Heart right ventricle (tissue), 16 donors: Measurements from ENCODE around the gene HLF. TPM values are rescaled to one million over a fixed set of nuclear protein-coding genes. Genes with fewer than 3 reads are reported as not detected.

Source experiments
- ATAC-seq, 8 donors: fragments of 200-7000 bp; cut with Tn5 transposase; one replicate each; pipeline ENCODE4 v1.9.1; 2020; ENCODE audit warnings: mild to moderate bottlenecking in 8 of 8, moderate library complexity in 8 of 8, moderate number of reproducible peaks in 1 of 8
- DNase-seq, 2 donors: peaks; one replicate each; pipeline ENCODE4 v3.0.0-alpha.2; 2020
- H3K27ac ChIP-seq, 10 donors: fragments of 200-600 bp; sonication (generic) in 2 of 10; one replicate each; pipeline versions ENCODE4 v1.5.0 to v1.8.0; 2020 to 2022; ENCODE audit warnings: mild to moderate bottlenecking in 3 of 10
- H3K27me3 ChIP-seq, 7 donors: fragments of 200-600 bp; one replicate each; pipeline ENCODE4 v1.8.0; 2021 to 2022; ENCODE audit warnings: mild to moderate bottlenecking in 2 of 7
- H3K36me3 ChIP-seq, 9 donors: fragments of 200-600 bp; sonication (generic) in 1 of 9; one replicate each; pipeline versions ENCODE4 v1.5.0 to v1.8.0; 2020 to 2022; ENCODE audit warnings: mild to moderate bottlenecking in 2 of 9
- H3K4me1 ChIP-seq, 9 donors: fragments of 200-600 bp; sonication (generic) in 1 of 9; one replicate each; pipeline versions ENCODE4 v1.5.0 to v1.8.0; 2020 to 2022; ENCODE audit warnings: mild to moderate bottlenecking in 4 of 9
- H3K4me3 ChIP-seq, 10 donors: fragments of 200-600 bp; sonication (generic) in 2 of 10; one replicate each; pipeline versions ENCODE4 v1.5.0 to v1.8.0; 2020 to 2022; ENCODE audit warnings: mild to moderate bottlenecking in 7 of 10, moderate library complexity in 2 of 10
- H3K9me3 ChIP-seq, 11 donors: fragments of 200-600 bp in 10 of 11; sonication (generic) in 2 of 11; one replicate each; pipeline versions ENCODE4 v1.5.0 to v1.8.0; 2013 to 2022; ENCODE audit warnings: mild to moderate bottlenecking in 2 of 11, control low read depth in 1 of 11, moderate library complexity in 1 of 11
- CTCF ChIP-seq, 9 donors: fragments of 200-600 bp; sonication (generic) in 2 of 9; IDR thresholded peaks; one replicate each; pipeline versions ENCODE4 v1.5.0 to v1.8.0; 2021 to 2022; ENCODE audit warnings: antibody characterized with exemption in 9 of 9, mild to moderate bottlenecking in 5 of 9, moderate library complexity in 1 of 9
- WGBS, 2 donors: extraction: QIAGEN DNeasy Blood & Tissue Kit; methylation state at CpG; one replicate each; pipeline ENCODE4 v1.1.7; 2013; ENCODE audit warnings: inconsistent platforms in 1 of 2; 5-methylcytosine and 5-hydroxymethylcytosine counted together
- intact Hi-C, 10 donors: fragments of 100-400 bp; cut with DNase I; formaldehyde crosslinking; loops; one replicate each; pipeline versions ENCODE4 v1.11.1 to v1.14.2; 2022
- polyA plus RNA-seq, 2 donors: library from polyadenylated mRNA; stranded (reverse); fragments of 200-250 nt; gene quantifications; one replicate each; pipeline ENCODE4 v1.2.3, GENCODE V29; 2013
- total RNA-seq, 10 donors: library from RNA; stranded (reverse); fragmentation: NEBNext Ultra II Directional in 3 of 10; extraction: Animal tissue kit (Norgen Biotek cat#: 25700) in 3 of 10; gene quantifications; one replicate each; pipeline versions ENCODE4 v1.2.1 to v1.2.4, GENCODE V29; 2021 to 2023
- donor health status: Arrhythmogenic right ventricular cardiomyopathy.
- donor health status: ischemic (EF 13 %, LVEDD 7.1; RV severe dilation, severe dysfunction).
- donor health status: healthy with polysubstance abuse.
- donor health status: DM: no; HTN: yes; CAD: no.
- donor health status: DM: no; HTN: no; CAD: no.
- donor health status: ischemic (EF 25% LVEDD 6.9; RV normal size, moderate dysfunction).
- donor health status: ischemic (EF 25% LVEDD 5.7; RV mildly dilated, moderate dysfunction).
- donor health status: healthy.
- donor health status: DM: yes; HTN: yes; CAD: no.
- donor health status: Ischemic cardiomyopathy.
- donor health status: ischemic (EF 35%, LVEDD 5.7; RV mildly dilated, moderate dysfunction).
- donor health status: nonischemic (EF 11% LVEDD 7.7; RV severe dilation, severe dysfunction).
- donor health status: DM: yes; HTN: yes; CAD: no.
- donor health status: PGD.
- donor health status: ischemic (EF 29% LVEDD 5.4; RV normal size, mild dysfunction).
- donor health status: nonischemic (EF 23%, LVEDD 6.1; RV moderate dilation, normal function).

The HLF gene
- total and polyA plus RNA-seq, 12 donors: 4.1 to 42.5 (median 30.1) TPM

- Histone ChIP-seq H3K4me3 (no peak overlapping the region), H3K27ac (no peak overlapping the region), H3K27me3 (peaks cover 0 to 26% (median 0%) of the 10 kb centered on the region in 7 donors), H3K36me3 (no peaks in the 10 kb centered on the region), H3K9me3 (no peaks in the 10 kb centered on the region), H3K4me1 (peaks cover 0 to 21% (median 8%) of the 10 kb centered on the region in 9 donors)
- WGBS, 2 donors: 68 to 74% methylated on average over 2 of the region's 2 CpGs
- TF ChIP-seq CTCF (IDR thresholded peaks at IDR 0.05): no peak
- intact Hi-C loops: loop anchor here in 4 of 10 donors (5.0 to 10.0 kb wide), 4 partner anchors 56 to 118 kb away; no protein-coding TSS in a partner anchor
- DNase-seq: no peak
- ATAC-seq: no peak
Measured at GRCh38 chr17:55236316-55236715, 28.4 kb upstream of the HLF start.

GRCh38 chr17:55237268-55237667 lies 27.5 kb upstream of the HLF start:
- ATAC-seq: no peak
- 44 to 46% methylated on average over 6 of the region's 6 CpGs for WGBS, 2 donors
- no peaks in the 10 kb centered on the region for H3K36me3 ChIP-seq
- peaks cover 0 to 21% (median 8%) of the 10 kb centered on the region in 9 donors for H3K4me1 ChIP-seq
- intact Hi-C loops: loop anchor here in 4 of 10 donors (5.0 to 10.0 kb wide), 4 partner anchors 55 to 118 kb away; no protein-coding TSS in a partner anchor
- TF ChIP-seq CTCF (IDR thresholded peaks at IDR 0.05): no peak
- peak overlapping the region in 5 of 10 donors; percentile 67 to 87 (median 72) for H3K27ac ChIP-seq
- peaks cover 0 to 26% (median 0%) of the 10 kb centered on the region in 7 donors for H3K27me3 ChIP-seq
- peak overlapping the region in 1 of 10 donors; percentile 69 for H3K4me3 ChIP-seq
- no peaks in the 10 kb centered on the region for H3K9me3 ChIP-seq
- DNase-seq: no peak

DNA sequence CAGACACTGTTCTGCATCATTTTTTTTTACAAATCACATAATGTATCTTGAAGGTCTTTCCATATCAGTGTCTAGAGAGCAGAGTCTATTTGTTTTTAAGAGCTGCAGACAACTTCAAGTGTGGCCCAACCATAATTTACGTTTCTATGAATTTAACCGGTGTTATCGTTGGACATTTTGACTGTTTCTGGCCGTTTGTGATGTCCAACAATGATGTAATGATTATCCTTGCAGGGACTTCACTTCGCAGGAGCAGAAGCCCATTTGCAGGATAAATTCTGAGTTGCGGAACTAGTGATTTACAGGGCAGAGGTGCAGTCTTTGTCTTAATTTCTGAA lies 26.9 kb upstream of the HLF start:
- no peak for TF ChIP-seq CTCF (IDR thresholded peaks at IDR 0.05)
- DNase-seq: no peak
- Histone ChIP-seq H3K4me1 (peaks cover 0 to 21% (median 8%) of the 10 kb centered on the region in 9 donors), H3K4me3 (peak overlapping the region; percentile 29 to 69 (median 53)), H3K36me3 (no peaks in the 10 kb centered on the region), H3K27me3 (peaks cover 0 to 26% (median 0%) of the 10 kb centered on the region in 7 donors), H3K27ac (peak overlapping the region; percentile 6 to 87 (median 70)), H3K9me3 (no peaks in the 10 kb centered on the region)
- ATAC-seq: peak in 3 of 8 donors; percentile 4
- 15 to 33% methylated on average over 6 of the region's 6 CpGs for WGBS, 2 donors
- intact Hi-C loops: loop anchor here in 7 of 10 donors (1.0 to 10.0 kb wide), 9 partner anchors 25 to 117 kb away; partner anchors contain the start of gene HLF (in 4 of the 7)

DNA sequence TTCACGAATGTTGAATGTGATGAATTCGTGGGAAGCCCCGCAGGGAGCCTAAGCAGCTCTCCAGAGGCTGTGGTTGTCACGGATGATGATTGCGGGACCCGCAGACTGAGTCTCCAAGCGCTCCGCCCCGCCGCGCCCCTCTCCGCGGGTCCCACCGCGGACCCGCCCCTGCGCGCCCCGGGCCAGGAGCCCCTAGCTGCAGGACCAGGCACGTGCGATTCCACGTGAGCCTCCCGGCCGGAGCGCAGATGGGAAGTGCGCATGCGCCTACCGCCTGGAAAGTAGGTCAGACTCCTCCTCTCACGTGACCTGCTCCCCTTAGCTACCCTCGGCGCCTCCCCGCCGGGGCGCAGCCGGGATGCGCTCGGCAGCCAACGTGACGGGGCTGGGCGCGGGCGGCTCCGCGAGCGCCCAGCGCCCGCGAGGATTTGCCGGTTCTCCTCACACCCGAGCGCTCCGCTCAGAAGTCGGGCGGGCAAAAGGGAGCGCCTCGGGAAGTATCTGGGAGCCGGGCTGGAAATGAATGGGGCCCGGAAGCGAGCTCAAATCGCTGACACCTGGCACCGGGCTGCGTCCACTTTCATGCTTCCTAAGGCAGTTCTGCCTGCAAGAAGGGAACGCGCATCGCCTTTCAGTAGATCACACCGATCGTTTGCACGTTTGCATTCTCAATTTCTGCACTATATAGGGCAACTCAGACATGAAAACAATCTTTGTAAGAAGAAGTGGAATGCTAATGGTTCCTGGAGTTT lies 26.4 kb upstream of the HLF start:
- intact Hi-C loops: loop anchor here in 7 of 10 donors (1.0 to 10.0 kb wide), 9 partner anchors 24 to 116 kb away; partner anchors contain the start of gene HLF (in 4 of the 7)

More for the DNA sequence above, 26.4 kb upstream of the HLF start:
- Histone ChIP-seq H3K27me3 (peaks cover 0 to 26% (median 0%) of the 10 kb centered on the region in 7 donors), H3K36me3 (no peaks in the 10 kb centered on the region), H3K4me3 (peak overlapping the region; percentile 29 to 69 (median 53)), H3K9me3 (no peaks in the 10 kb centered on the region), H3K27ac (peak overlapping the region; percentile 6 to 87 (median 70)), H3K4me1 (peaks cover 0 to 21% (median 8%) of the 10 kb centered on the region in 9 donors)
- DNase-seq (peak; percentile 94 to 95), ATAC-seq (peak; percentile 99 to 100 (median 100))
- WGBS, 2 donors: 0 to 1% methylated on average over 64 to 68 of the region's 68 CpGs
- TF ChIP-seq CTCF (IDR thresholded peaks at IDR 0.05): peak in 2 of 9 donors; percentile 16 to 23
